B cell (primary cell): ENCODE results near the gene UNC93B1. TPM values are rescaled to one million over a fixed set of nuclear protein-coding genes. Genes with fewer than 3 reads are reported as not detected.
"Not testable (repeated sequence)": the region's sequence is repeated elsewhere in the genome, so short reads cannot be mapped to it uniquely, and the experiment has no call there.

Source experiments
- ATAC-seq: fragments of 200-7000 bp; cut with Tn5 transposase; one replicate; pipeline ENCODE4 v1.10.0; 2021; ENCODE audit warnings: low read depth, mild to moderate bottlenecking, moderate number of reproducible peaks, moderate library complexity
- CTCF ChIA-PET: fragments of 350-600 bp; sonication (Branson Sonifier 250); formaldehyde crosslinking; loops from one replicate; lab custom pipeline; 2021; ENCODE audit warnings: antibody characterized with exemption, inconsistent platforms; lab: Charles Lee
- POLR2A ChIA-PET: fragments of 350-600 bp; sonication (Branson Sonifier 250); formaldehyde crosslinking; loops from one replicate; lab custom pipeline; 2021; ENCODE audit warnings: antibody characterized with exemption; lab: Charles Lee
- DNase-seq: peaks from one replicate; pipeline ENCODE4 v3.0.0; 2013
- H2AFZ ChIP-seq: 2 replicates; pipeline ENCODE4 v1.6.1; 2012; ENCODE audit warnings: mild to moderate bottlenecking, low read depth, low read length; ENCODE audit not compliant: insufficient read depth, poor library complexity, severe bottlenecking
- H3K27ac ChIP-seq, 2 donors: 1 replicate in 1 of 2; 2 replicates in 1 of 2; pipeline ENCODE4 v1.5.1; 2012 to 2013; ENCODE audit warnings: low read length in 2 of 2, mild to moderate bottlenecking in 2 of 2, moderate library complexity in 1 of 2
- H3K27me3 ChIP-seq, 4 experiments: fragments of 200-600 bp in 1 of 4; sonication (generic) in 1 of 4; replicated peaks in 1 of 4; 1 replicate in 2 of 4; 2 replicates in 2 of 4; pipeline versions ENCODE4 v1.6.1 to v1.7.0; 2013 to 2016; ENCODE audit warnings: low read length in 3 of 4, mild to moderate bottlenecking in 2 of 4, mixed read lengths in 1 of 4, moderate library complexity in 1 of 4; ENCODE audit not compliant: insufficient read depth in 4 of 4, control insufficient read depth in 3 of 4; ENCODE audit errors: control extremely low read depth in 1 of 4
- H3K36me3 ChIP-seq, 2 experiments: replicated peaks in 1 of 2; 1 replicate in 1 of 2; 2 replicates in 1 of 2; pipeline versions ENCODE4 v1.6.1 to v1.7.1; 2013; ENCODE audit warnings: low read length in 1 of 2; ENCODE audit not compliant: insufficient read depth in 2 of 2, control insufficient read depth in 1 of 2; ENCODE audit errors: control extremely low read depth in 1 of 2, extremely low read depth in 1 of 2
- H3K4me1 ChIP-seq, 2 donors: fragments of 200-600 bp in 1 of 2; sonication (generic) in 1 of 2; 1 replicate in 1 of 2; 2 replicates in 1 of 2; pipeline versions ENCODE4 v1.5.1 to v1.6.1; 2013 to 2017; ENCODE audit warnings: low read length in 2 of 2; ENCODE audit not compliant: control insufficient read depth in 2 of 2, insufficient read depth in 2 of 2
- H3K4me2 ChIP-seq: replicated peaks from 2 replicates; pipeline ENCODE3; 2012; ENCODE audit warnings: mild to moderate bottlenecking, low read depth, low read length; ENCODE audit not compliant: poor library complexity, severe bottlenecking
- H3K4me3 ChIP-seq, 5 experiments: fragments of 200-600 bp in 1 of 5; sonication (generic) in 1 of 5; 1 replicate in 3 of 5; 2 replicates in 2 of 5; pipeline versions ENCODE4 v1.5.1 to v1.7.0; 2011 to 2016; ENCODE audit warnings: low read length in 4 of 5, mild to moderate bottlenecking in 4 of 5, low read depth in 2 of 5, control low read depth in 1 of 5, moderate library complexity in 1 of 5; ENCODE audit not compliant: insufficient read depth in 1 of 5; ENCODE audit errors: control extremely low read depth in 1 of 5, extremely low read depth in 1 of 5
- H3K79me2 ChIP-seq: fragments of 200-600 bp; sonication (generic); one replicate; pipeline ENCODE4 v1.6.0; 2016; ENCODE audit warnings: low read length; ENCODE audit not compliant: control insufficient read depth, insufficient read depth
- H3K9ac ChIP-seq: fragments of 200-600 bp; sonication (generic); 2 replicates; pipeline ENCODE4 v1.6.1; 2017; ENCODE audit warnings: mild to moderate bottlenecking, low read length, moderate library complexity
- H3K9me3 ChIP-seq, 3 donors: one replicate each; pipeline versions ENCODE4 v1.6.1 to v1.7.1; 2013; ENCODE audit warnings: low read length in 2 of 3; ENCODE audit not compliant: control insufficient read depth in 2 of 3, insufficient read depth in 1 of 3; ENCODE audit errors: control extremely low read depth in 1 of 3
- H4K20me1 ChIP-seq: 2 replicates; pipeline ENCODE4 v1.6.0; 2012; ENCODE audit warnings: mild to moderate bottlenecking, low read length; ENCODE audit not compliant: insufficient read depth, control insufficient read depth, poor library complexity, severe bottlenecking
- H3K27ac Mint-ChIP-seq: one replicate; pipeline ENCODE4 v1.8.0; 2021; ENCODE audit warnings: mixed read lengths
- H3K27me3 Mint-ChIP-seq: one replicate; pipeline ENCODE4 v1.8.0; 2021; ENCODE audit warnings: mixed read lengths
- H3K4me1 Mint-ChIP-seq: one replicate; pipeline ENCODE4 v1.8.0; 2021; ENCODE audit warnings: mixed read lengths
- H3K4me3 Mint-ChIP-seq: one replicate; pipeline ENCODE4 v1.8.0; 2021; ENCODE audit warnings: mixed read lengths
- H3K9me3 Mint-ChIP-seq: one replicate; pipeline ENCODE4 v1.8.0; 2022; ENCODE audit warnings: mixed read lengths; ENCODE audit not compliant: insufficient read depth
- EZH2 ChIP-seq: IDR thresholded peaks from 2 replicates; pipeline ENCODE4 v1.6.1; 2012; ENCODE audit warnings: borderline replicate concordance, low read depth, mild to moderate bottlenecking, moderate library complexity, low read length; ENCODE audit not compliant: insufficient read depth, poor library complexity, severe bottlenecking
- WGBS: methylation state at CpG from one replicate; pipeline ENCODE4 v1.1.5; 2013; ENCODE audit warnings: missing lambda C conversion rate; ENCODE audit not compliant: insufficient coverage; 5-methylcytosine and 5-hydroxymethylcytosine counted together
- intact Hi-C: fragments of 100-400 bp; cut with micrococcal nuclease; formaldehyde crosslinking; loops from one replicate; pipeline ENCODE4 v1.10.0; 2022
- polyA plus RNA-seq: library from polyadenylated mRNA; depleted of rRNA; stranded (reverse); fragments of >200 nt; gene quantifications from 2 replicates; pipeline ENCODE4 v1.2.3, GENCODE V29; 2012
- total RNA-seq, 2 donors: library from RNA; stranded (reverse); fragments of 120-200 nt in 1 of 2; gene quantifications; 1 replicate in 1 of 2; 2 replicates in 1 of 2; pipeline versions ENCODE4 v1.2.3 to v1.2.4, GENCODE V29; 2013 to 2022
- TF ChIP-seq, protein P1 (sequence below): fragments of 200-600 bp; IDR thresholded peaks from one replicate; pipeline ENCODE4 v1.8.0; 2022; ENCODE audit warnings: antibody characterized with exemption, mild to moderate bottlenecking

Gene UNC93B1
- total and polyA plus RNA-seq, 2 donors (not counting 1 experiment from before 2014, with no cell fraction given) = 114 to 308 TPM

- POLR2A ChIA-PET = no interaction called here
- DNase-seq (no peak), ATAC-seq (no peak)
- Histone ChIP-seq H3K4me2 (no peak overlapping the region), H3K4me1 (no peaks in the 10 kb centered on the region), H2AFZ (no peak overlapping the region), H3K27ac (no peak overlapping the region), H3K4me3 (no peak overlapping the region), H3K9me3 (no peaks in the 10 kb centered on the region), H3K36me3 (no peaks in the 10 kb centered on the region), H3K79me2 (no peaks in the 10 kb centered on the region), H4K20me1 (no peaks in the 10 kb centered on the region), H3K9ac (no peak overlapping the region), H3K27me3 (no peaks in the 10 kb centered on the region)
- Mint-ChIP-seq H3K27ac (no peak overlapping the region), H3K4me1 (no peaks in the 10 kb centered on the region), H3K27me3 (peaks cover 4% of the 10 kb centered on the region), H3K9me3 (no peaks in the 10 kb centered on the region), H3K4me3 (no peak overlapping the region)
- no peak for TF ChIP-seq EZH2
- TF ChIP-seq, protein P1, sequence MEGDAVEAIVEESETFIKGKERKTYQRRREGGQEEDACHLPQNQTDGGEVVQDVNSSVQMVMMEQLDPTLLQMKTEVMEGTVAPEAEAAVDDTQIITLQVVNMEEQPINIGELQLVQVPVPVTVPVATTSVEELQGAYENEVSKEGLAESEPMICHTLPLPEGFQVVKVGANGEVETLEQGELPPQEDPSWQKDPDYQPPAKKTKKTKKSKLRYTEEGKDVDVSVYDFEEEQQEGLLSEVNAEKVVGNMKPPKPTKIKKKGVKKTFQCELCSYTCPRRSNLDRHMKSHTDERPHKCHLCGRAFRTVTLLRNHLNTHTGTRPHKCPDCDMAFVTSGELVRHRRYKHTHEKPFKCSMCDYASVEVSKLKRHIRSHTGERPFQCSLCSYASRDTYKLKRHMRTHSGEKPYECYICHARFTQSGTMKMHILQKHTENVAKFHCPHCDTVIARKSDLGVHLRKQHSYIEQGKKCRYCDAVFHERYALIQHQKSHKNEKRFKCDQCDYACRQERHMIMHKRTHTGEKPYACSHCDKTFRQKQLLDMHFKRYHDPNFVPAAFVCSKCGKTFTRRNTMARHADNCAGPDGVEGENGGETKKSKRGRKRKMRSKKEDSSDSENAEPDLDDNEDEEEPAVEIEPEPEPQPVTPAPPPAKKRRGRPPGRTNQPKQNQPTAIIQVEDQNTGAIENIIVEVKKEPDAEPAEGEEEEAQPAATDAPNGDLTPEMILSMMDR = no peak
- intact Hi-C loops = no loop called here
- 83% methylated on average over 14 of the region's 29 CpGs for WGBS
- CTCF ChIA-PET = no interaction called here
Observed at GRCh38 chr11:67983951-67984350, 19.9 kb downstream of the UNC93B1 start.

DNA sequence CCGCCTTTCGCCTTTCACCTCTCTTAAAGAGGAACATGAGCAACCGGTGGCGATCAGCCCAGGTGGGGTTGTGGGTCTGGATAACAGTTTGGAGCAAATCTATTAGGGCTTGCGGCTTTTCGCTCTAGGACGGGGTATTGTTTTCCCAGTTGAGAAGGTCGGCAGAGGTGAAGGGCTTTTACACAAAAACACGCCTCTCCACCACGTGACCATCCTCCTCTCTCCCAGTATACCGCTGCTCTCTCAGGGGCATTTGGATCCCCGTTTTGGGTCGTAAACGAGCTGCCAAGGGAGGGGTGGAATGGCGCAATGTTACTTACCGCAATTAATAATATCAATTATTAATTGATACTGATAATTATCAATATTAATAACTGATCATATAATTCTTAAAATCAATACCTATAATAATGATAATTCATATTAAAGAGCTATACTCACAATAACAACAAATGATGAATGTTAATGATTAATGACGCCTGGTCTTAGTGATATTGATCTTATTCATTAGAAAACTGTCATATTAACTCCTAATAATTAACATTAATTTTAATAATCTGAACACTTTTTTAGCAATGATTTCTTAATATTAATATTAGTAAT, 21.5 kb downstream of the UNC93B1 start:
- POLR2A ChIA-PET, H3K4me1 Mint-ChIP-seq, H3K27ac ChIP-seq, H3K4me1 ChIP-seq, H2AFZ ChIP-seq, H3K27me3 Mint-ChIP-seq, H3K36me3 ChIP-seq, H3K27ac Mint-ChIP-seq, intact Hi-C loops, H3K27me3 ChIP-seq, CTCF ChIA-PET, DNase-seq, H3K79me2 ChIP-seq, ATAC-seq, H3K4me2 ChIP-seq, H3K9me3 ChIP-seq, H3K4me3 Mint-ChIP-seq, H3K9me3 Mint-ChIP-seq, H3K4me3 ChIP-seq, H3K9ac ChIP-seq, H4K20me1 ChIP-seq: not testable (repeated sequence)
- no CpG with 5 or more reads among the region's 17 CpGs for WGBS

DNA sequence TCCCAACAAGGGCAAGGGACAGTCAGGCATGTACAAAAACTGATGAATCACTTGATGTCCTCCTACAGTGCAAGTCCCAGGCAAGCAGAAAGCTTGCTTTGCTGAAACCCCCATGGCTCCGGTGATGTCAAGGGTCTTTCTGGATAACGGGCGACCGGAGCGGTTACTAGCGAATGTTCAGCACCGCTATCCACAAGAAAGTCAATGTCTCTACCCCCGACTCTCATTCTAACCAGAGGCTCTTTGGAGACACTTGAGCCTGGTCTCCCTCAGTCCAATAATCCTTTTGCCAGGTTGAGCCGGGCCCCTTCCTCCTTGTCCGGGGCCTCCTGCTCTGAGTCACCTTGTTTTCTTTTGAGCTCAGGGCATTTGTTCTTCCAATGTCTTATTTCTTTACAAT, 22.7 kb downstream of the UNC93B1 start:
- H3K36me3 ChIP-seq, H3K9me3 ChIP-seq, H3K4me2 ChIP-seq, H3K9ac ChIP-seq, ATAC-seq, H3K27ac ChIP-seq, H3K4me3 Mint-ChIP-seq, POLR2A ChIA-PET, H3K4me3 ChIP-seq, DNase-seq, H3K27me3 ChIP-seq, H2AFZ ChIP-seq, H3K9me3 Mint-ChIP-seq, CTCF ChIA-PET, H3K4me1 Mint-ChIP-seq, H3K4me1 ChIP-seq, H3K79me2 ChIP-seq, H3K27ac Mint-ChIP-seq, intact Hi-C loops, H4K20me1 ChIP-seq: not testable (repeated sequence)
- 94% methylated on average over 10 of the region's 10 CpGs for WGBS
- peaks cover 12% of the 10 kb centered on the region for H3K27me3 Mint-ChIP-seq
